ENCODE data around the gene RNF40.
A peak's percentile ranks its signal among the peaks of the same experiment; 100 is the strongest.

RNF40 gene

GRCh38 chr16:30761928-30762902 lies at the start of gene RNF40, which contains the start of gene CFAP119:
TSS of gene RNF40 (plus strand) at chr16:30762322. CDS start at chr16:30762546, 224 bp downstream.
TSS of gene CFAP119 (minus strand) at chr16:30762062. CDS start at chr16:30761748, 314 bp downstream.
- DNase-seq (ENCODE audit: low read depth): peak; percentile 96

GRCh38 chr16:30715750-30716445 lies 46.2 kb upstream of the RNF40 start:
- no peak for DNase-seq (ENCODE audit: low read depth)

GRCh38 chr16:30720086-30720485 lies 42.0 kb upstream of the RNF40 start:
- DNase-seq (ENCODE audit: low read depth): no peak

GRCh38 chr16:30720694-30721093 lies 41.4 kb upstream of the RNF40 start:
- DNase-seq (ENCODE audit: low read depth): no peak

GRCh38 chr16:30721167-30721566 lies 41.0 kb upstream of the RNF40 start:
- no peak for DNase-seq (ENCODE audit: low read depth)

GRCh38 chr16:30721606-30722005 lies 40.5 kb upstream of the RNF40 start:
- peak; percentile 29 for DNase-seq (ENCODE audit: low read depth)

GRCh38 chr16:30722443-30722842 lies 39.7 kb upstream of the RNF40 start:
- no peak for DNase-seq (ENCODE audit: low read depth)

- no peak for DNase-seq (ENCODE audit: low read depth)
Observed at GRCh38 chr16:30722916-30723315, 39.2 kb upstream of the RNF40 start.

- no peak for DNase-seq (ENCODE audit: low read depth)
Observed at GRCh38 chr16:30723725-30724355, 38.3 kb upstream of the RNF40 start.

GRCh38 chr16:30724641-30725417 lies 37.3 kb upstream of the RNF40 start:
- DNase-seq (ENCODE audit: low read depth): no peak

- DNase-seq (ENCODE audit: low read depth): no peak
Observed at GRCh38 chr16:30725418-30725792, 36.7 kb upstream of the RNF40 start.

- no peak for DNase-seq (ENCODE audit: low read depth)
Observed at GRCh38 chr16:30728321-30728720, 33.8 kb upstream of the RNF40 start.

GRCh38 chr16:30728899-30729672 lies 33.0 kb upstream of the RNF40 start:
- no peak for DNase-seq (ENCODE audit: low read depth)

- no peak for DNase-seq (ENCODE audit: low read depth)
Observed at GRCh38 chr16:30731411-30731810, 30.7 kb upstream of the RNF40 start.

- DNase-seq (ENCODE audit: low read depth): no peak
Observed at GRCh38 chr16:30736995-30737793, 24.9 kb upstream of the RNF40 start.

GRCh38 chr16:30737794-30738648 lies 24.1 kb upstream of the RNF40 start:
- DNase-seq (ENCODE audit: low read depth): no peak

GRCh38 chr16:30738984-30739951 lies 22.9 kb upstream of the RNF40 start:
- no peak for DNase-seq (ENCODE audit: low read depth)
